ENCODE data around the gene CPAMD8.

- TF ChIP-seq CTCF (IDR thresholded peaks at IDR 0.05) (no peak), POLR2A (IDR thresholded peaks at IDR 0.05) (no peak)
These were observed 141.4 kb downstream of the CPAMD8 start for GRCh38 chr19:16885166-16885565.

Measured in right lobe of liver (tissue), 4 donors.